Fibroblast of skin of back (primary cell): Measurements from ENCODE around the gene ICAM5.
"Not testable (repeated sequence)": the region's sequence is repeated elsewhere in the genome, so short reads cannot be mapped to it uniquely, and the experiment has no call there.

Experiments
- DNase-seq: peaks from one replicate; pipeline ENCODE4 v3.0.0-alpha.2; 2013

The ICAM5 gene

DNA sequence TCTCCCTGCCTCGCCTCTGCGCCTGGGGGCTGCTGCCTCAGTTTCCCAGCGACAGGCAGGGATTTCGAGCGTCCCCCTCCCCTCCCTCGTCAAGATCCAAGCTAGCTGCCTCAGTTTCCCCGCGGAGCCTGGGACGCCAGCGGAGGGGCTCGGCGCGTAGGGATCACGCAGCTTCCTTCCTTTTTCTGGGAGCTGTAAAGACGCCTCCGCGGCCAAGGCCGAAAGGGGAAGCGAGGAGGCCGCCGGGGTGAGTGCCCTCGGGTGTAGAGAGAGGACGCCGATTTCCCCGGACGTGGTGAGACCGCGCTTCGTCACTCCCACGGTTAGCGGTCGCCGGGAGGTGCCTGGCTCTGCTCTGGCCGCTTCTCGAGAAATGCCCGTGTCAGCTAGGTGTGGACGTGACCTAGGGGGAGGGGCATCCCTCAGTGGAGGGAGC, 19.6 kb upstream of the ICAM5 start:
- no peak for DNase-seq

DNA sequence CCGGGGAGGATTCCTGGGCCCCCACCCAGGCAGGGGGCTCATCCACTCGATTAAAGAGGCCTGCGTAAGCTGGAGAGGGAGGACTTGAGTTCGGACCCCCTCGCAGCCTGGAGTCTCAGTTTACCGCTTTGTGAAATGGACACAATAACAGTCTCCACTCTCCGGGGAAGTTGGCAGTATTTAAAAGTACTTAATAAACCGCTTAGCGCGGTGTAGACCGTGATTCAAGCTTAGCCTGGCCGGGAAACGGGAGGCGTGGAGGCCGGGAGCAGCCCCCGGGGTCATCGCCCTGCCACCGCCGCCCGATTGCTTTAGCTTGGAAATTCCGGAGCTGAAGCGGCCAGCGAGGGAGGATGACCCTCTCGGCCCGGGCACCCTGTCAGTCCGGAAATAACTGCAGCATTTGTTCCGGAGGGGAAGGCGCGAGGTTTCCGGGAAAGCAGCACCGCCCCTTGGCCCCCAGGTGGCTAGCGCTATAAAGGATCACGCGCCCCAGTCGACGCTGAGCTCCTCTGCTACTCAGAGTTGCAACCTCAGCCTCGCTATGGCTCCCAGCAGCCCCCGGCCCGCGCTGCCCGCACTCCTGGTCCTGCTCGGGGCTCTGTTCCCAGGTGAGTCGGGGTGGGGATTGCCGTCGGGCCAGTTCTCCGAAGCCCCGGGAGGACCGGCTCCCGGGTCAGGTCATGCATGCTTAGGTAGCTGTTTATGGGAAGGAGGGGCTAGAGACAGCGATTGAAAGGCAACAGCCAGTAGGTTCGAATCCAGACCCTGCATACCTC, 18.9 kb upstream of the ICAM5 start, which contains the start of gene ICAM1:
TSS of gene ICAM1 (plus strand) at position 505 of the 779 bp plus-strand sequence. CDS start at position 545, 40 bp downstream.
- peak; percentile 43 for DNase-seq

DNA sequence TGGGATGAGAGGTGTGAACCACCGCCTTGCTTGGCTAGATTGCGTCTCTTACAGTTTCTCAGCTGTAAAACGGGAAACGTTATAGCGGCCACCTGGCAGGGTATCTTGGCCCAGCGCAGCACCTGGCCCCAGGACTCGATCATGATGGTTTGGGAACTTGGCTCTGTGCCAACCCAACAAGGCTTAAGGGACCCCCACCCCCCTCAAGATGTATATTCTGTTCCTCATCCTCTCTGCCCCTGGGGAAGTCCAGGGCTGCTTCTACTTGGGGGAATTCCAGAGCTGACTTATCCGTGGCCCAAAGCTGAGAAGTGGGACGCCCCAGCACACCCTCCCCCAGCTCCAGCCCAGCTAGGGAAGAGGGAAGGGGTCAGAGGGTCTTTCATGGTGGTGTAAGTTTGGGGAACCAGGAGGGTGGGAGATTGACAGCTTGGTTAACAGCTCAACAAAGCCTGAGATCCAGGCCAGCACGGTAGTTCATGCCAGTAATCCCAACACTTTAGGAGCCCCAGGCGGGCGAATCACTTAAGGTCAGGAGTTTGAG, 18.1 kb upstream of the ICAM5 start:
- no peak for DNase-seq

DNA sequence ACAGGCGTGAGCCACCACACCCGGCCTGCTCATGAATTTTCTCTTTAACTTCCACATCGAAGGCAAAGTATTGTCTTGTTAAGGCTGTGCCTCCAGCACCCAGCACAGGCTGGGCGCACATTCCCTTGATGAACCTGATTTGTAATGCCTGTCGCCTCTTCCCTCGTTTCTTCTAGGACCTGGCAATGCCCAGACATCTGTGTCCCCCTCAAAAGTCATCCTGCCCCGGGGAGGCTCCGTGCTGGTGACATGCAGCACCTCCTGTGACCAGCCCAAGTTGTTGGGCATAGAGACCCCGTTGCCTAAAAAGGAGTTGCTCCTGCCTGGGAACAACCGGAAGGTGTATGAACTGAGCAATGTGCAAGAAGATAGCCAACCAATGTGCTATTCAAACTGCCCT, 15.2 kb upstream of the ICAM5 start:
- no peak for DNase-seq

DNA sequence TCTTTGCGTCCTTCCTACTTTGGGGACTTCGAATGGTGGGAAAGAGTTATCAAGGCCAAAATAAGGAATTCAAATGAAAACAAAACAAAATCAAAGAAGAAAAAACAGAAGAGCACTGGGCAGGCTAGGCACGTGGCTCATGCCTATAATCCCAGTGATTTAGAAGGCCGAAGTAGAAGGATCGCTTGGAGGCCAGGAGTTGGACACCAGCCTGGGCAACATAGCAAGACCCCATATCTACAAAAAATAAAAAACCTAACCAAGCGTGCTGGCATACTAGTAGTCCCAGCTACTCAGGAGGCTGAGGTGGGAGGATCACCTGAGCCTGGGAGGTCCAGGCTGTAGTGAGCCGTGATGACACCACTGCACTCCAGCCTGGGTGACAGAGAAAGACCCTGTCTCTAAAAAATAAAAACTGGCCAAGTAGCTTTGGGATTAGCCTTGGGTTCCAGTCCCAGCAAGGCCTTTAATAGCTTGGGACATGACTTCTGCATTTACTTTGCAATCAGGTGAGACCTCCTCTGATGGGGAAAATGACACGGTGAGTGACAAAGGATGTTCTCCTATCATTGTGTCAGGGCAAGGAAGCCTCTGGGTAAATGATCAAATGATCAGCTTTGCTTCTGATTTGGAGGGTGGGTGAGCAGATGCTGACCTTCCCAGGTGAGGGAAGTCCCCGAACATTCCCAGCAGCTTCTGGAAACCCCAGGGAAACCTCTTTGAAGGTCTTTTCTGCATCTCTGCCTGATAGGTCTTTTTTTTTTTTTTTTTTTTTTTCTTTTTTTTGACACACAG, 11.8 kb upstream of the ICAM5 start:
- DNase-seq, result no peak

DNA sequence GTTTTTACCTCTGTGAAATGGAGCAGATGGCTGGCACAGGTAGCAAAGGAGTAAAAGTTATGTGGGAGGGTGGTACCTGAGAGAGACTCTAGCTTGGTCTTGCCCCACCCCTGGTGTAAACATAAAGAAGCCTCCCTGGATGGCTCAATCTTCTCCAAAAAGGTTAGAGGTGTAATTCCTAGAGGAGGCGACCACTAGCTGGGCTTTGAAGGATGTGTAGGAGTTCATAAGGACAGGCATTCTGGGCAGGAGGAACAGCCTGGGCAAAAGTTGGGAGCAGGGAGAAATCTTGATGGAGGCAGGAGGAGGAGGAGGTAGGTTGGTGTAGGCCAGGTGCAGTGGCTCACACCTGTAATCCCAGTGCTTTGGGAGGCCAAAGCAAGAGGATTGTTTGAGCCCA, 10.8 kb upstream of the ICAM5 start:
- no peak for DNase-seq

DNA sequence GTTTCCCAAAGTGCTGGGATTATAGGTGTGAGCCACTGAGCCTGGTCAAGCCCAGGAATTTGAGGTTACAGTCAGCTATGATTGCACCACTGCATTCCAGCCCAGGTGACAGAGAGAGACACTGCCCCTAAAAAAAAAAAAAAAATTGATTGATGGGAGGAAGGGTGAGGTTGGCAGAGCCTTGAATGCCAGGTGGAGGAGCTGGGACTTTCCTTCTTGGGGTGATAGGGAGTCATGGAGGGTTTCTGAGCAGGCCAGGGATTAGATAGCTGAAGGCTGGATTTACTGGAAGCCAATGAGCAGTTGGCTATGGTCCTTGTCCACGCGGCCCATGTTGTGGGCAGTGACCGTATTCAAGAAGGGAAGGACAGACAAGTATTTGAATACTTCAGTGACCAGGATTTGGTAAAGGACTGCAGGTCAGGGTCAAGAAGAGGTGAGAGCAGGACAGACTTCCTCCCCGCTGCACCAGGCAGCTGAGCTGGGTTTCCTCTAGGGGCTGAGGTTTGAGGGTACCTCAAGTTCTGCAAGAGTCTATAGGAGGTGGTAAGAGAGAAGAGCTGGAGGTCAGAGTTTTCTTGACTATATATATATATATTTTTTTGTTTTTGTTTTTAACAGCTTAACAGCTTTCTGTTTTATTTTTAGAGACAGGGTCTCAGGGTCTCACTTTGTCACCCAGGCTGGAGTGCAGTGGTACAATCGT, 9.9 kb upstream of the ICAM5 start:
- no peak for DNase-seq

DNA sequence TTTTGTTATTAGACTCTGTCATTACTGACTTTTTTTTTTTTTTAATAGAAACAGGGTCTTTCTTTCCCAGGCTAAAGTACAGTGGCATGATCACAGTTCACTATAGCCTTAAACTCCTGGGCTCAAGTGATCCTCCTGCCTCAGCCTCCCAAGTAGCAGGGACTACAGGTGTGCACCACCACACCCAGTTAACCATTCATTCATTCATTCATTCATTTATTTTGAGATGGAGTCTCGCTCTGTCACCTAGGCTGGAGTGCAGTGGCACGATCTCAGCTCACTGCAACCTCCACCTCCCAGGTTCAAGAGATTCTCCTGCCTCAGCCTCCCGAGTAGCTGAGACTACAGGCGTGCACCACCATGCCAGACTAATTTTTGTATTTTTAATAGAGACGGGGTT, 7.7 kb upstream of the ICAM5 start:
- DNase-seq, result not testable (repeated sequence)

DNA sequence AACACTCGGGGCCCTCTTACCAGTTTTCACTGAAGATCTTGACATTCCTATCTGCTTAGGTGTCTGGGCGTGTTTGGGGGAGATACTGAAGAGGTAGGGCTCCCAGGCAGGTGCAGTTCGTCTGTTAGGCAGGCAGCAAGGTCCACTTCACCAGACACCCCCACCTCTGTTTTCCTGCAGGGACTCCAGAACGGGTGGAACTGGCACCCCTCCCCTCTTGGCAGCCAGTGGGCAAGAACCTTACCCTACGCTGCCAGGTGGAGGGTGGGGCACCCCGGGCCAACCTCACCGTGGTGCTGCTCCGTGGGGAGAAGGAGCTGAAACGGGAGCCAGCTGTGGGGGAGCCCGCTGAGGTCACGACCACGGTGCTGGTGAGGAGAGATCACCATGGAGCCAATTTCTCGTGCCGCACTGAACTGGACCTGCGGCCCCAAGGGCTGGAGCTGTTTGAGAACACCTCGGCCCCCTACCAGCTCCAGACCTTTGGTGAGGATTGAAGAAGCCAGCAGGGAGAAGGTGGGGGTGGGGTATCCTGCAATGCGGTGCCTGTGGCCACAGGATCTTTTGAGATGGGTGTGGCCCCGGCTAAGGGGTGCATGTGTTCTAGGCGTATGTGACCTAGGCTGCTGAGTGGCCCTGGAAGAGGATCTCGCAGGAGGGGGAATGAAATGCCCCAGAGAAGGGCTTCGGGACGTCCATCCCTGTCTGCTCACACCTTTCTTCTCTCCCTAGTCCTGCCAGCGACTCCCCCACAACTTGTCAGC, 6.3 kb upstream of the ICAM5 start:
- no peak for DNase-seq

DNA sequence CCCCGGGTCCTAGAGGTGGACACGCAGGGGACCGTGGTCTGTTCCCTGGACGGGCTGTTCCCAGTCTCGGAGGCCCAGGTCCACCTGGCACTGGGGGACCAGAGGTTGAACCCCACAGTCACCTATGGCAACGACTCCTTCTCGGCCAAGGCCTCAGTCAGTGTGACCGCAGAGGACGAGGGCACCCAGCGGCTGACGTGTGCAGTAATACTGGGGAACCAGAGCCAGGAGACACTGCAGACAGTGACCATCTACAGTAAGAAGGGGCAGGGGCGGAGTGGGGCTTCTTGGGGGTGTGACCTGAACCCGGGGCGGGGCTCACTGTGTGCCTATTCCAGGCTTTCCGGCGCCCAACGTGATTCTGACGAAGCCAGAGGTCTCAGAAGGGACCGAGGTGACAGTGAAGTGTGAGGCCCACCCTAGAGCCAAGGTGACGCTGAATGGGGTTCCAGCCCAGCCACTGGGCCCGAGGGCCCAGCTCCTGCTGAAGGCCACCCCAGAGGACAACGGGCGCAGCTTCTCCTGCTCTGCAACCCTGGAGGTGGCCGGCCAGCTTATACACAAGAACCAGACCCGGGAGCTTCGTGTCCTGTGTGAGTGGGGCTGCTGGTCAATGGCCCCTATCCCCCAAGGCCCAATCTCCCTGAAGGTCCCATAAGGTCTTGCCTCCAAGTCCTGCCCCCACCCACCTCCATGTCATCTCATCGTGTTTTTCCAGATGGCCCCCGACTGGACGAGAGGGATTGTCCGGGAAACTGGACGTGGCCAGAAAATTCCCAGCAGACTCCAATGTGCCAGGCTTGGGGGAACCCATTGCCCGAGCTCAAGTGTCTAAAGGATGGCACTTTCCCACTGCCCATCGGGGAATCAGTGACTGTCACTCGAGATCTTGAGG, 5.4 kb upstream of the ICAM5 start:
- no peak for DNase-seq

DNA sequence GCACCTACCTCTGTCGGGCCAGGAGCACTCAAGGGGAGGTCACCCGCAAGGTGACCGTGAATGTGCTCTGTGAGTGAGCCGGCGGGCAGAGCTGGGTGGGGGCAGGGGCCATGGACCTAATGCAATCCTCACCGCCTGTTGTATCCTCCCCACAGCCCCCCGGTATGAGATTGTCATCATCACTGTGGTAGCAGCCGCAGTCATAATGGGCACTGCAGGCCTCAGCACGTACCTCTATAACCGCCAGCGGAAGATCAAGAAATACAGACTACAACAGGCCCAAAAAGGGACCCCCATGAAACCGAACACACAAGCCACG, 4.8 kb upstream of the ICAM5 start:
- no peak for DNase-seq

DNA sequence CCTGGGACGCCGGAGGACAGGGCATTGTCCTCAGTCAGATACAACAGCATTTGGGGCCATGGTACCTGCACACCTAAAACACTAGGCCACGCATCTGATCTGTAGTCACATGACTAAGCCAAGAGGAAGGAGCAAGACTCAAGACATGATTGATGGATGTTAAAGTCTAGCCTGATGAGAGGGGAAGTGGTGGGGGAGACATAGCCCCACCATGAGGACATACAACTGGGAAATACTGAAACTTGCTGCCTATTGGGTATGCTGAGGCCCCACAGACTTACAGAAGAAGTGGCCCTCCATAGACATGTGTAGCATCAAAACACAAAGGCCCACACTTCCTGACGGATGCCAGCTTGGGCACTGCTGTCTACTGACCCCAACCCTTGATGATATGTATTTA, 4.4 kb upstream of the ICAM5 start:
- no peak for DNase-seq

DNA sequence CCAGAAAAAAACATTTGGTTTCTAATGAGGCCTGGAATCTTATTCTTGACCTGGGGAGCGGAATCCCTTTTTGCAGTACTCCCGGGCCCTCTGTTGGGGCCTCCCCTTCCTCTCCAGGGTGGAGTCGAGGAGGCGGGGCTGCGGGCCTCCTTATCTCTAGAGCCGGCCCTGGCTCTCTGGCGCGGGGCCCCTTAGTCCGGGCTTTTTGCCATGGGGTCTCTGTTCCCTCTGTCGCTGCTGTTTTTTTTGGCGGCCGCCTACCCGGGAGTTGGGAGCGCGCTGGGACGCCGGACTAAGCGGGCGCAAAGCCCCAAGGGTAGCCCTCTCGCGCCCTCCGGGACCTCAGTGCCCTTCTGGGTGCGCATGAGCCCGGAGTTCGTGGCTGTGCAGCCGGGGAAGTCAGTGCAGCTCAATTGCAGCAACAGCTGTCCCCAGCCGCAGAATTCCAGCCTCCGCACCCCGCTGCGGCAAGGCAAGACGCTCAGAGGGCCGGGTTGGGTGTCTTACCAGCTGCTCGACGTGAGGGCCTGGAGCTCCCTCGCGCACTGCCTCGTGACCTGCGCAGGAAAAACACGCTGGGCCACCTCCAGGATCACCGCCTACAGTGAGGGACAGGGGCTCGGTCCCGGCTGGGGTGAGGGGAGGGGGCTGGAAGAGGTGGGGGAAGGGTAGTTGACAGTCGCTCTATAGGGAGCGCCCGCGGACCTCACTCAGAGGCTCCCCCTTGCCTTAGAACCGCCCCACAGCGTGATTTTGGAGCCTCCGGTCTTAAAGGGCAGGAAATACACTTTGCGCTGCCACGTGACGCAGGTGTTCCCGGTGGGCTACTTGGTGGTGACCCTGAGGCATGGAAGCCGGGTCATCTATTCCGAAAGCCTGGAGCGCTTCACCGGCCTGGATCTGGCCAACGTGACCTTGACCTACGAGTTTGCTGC, 2.7 kb upstream of the ICAM5 start, which contains the start of gene ICAM4:
TSS of gene ICAM4 (plus strand) at position 153 of the 935 bp plus-strand sequence. CDS start at position 211, 58 bp downstream.
- DNase-seq, result no peak

DNA sequence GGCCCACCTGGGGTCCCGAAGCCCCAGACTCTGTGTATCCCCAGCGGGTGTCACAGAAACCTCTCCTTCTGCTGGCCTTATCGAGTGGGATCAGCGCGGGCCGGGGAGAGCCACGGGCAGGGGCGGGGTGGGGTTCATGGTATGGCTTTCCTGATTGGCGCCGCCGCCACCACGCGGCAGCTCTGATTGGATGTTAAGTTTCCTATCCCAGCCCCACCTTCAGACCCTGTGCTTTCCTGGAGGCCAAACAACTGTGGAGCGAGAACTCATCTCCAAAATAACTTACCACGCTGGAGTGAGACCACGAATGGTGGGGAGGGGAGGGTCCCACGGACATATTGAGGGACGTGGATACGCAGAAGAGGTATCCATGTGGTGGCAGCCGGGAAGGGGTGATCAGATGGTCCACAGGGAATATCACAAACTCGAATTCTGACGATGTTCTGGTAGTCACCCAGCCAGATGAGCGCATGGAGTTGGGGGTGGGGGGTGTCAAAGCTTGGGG, 1.0 kb upstream of the ICAM5 start:
- peak; percentile 55 for DNase-seq

DNA sequence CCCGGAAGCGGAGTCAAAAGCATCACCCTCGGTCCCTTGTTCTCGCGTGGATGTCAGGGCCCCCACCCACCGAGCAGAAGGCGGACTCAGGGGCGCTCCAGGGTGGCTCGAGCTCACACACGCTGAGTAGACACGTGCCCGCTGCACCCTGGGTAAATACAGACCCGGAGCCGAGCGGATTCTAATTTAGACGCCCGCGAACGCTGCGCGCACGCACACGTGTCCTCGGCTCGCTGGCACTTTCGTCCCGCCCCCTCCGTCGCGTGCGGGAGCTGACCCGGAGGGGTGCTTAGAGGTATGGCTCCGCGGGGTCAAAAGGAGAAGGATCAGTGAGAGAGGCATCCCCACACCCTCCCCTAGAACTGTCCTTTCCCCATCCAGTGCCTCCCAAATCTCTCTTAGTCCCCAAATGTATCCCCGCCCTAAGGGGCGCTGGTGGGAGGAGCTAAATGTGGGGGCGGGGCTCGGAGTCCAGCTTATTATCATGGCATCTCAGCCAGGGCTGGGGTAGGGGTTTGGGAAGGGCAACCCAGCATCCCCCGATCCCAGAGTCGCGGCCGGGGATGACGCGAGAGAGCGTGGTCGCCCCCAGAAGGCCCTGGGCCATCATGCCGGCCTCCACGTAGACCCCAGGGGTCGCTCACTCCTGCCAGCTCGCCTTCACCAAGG, 451 bp upstream of the ICAM5 start:
- DNase-seq, result peak; percentile 47

DNA sequence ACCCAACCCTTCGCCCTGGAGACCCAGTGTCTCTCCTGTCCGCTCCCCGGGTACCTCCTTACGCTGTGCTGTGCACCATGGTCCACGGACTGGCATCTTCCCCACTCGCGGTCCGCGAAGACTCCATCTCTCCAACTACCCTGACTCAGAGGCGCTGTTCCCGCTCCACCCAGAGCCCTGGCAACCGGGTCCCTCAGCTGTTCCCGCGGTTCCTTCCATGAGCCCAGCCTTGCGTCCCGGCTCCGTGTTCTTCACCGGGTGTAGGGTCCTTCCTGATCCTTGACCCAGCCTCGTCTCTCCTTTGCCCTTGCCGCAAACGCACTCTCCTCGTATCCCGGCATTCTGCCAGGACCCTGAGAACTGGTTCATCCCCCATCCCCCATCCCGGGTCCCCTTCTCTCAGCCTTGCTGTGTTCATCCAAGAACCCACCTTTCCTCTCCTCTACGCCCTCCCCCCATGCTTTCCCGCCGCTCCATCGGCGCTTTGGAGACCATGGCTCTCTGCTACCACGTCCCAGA, 664 bp downstream of the ICAM5 start:
- DNase-seq, result no peak

DNA sequence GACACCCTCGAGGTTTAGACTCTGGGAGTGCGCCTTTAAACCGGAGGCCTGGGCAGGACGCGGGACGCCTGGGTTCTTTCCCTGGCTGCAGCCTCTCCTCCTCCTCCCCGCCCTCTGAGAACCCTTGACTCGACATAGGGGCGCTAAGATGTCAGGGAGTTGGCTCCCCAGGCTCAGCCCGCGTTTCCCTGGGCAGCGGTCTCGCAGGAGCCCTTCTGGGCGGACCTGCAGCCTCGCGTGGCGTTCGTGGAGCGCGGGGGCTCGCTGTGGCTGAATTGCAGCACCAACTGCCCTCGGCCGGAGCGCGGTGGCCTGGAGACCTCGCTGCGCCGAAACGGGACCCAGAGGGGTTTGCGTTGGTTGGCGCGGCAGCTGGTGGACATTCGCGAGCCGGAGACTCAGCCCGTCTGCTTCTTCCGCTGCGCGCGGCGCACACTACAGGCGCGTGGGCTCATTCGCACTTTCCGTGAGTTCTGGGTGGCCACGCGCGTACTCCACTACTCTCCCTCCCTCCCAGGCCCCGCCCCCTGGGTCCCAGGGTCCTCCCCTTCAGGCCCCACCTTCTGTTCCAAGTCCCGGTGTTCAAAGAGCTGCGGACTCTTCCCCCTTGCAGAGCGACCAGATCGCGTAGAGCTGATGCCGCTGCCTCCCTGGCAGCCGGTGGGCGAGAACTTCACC, 1.3 kb downstream of the ICAM5 start:
- DNase-seq, result peak; percentile 52

DNA sequence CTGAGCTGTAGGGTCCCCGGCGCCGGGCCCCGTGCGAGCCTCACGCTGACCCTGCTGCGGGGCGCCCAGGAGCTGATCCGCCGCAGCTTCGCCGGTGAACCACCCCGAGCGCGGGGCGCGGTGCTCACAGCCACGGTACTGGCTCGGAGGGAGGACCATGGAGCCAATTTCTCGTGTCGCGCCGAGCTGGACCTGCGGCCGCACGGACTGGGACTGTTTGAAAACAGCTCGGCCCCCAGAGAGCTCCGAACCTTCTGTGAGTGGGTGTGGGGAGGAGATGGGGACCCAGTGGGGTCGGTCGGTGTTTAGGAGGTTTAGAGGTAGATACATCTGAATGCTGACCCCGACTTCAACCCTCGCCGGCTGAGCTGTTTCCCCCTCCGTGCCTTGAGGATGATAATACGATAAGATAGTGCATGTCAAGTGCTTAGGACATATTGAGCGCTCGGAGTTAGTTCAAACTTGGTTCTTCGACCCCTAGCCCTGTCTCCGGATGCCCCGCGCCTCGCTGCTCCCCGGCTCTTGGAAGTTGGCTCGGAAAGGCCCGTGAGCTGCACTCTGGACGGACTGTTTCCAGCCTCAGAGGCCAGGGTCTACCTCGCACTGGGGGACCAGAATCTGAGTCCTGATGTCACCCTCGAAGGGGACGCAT, 1.9 kb downstream of the ICAM5 start:
- no peak for DNase-seq
